ENCODE results near the gene JAKMIP1.

DNA sequence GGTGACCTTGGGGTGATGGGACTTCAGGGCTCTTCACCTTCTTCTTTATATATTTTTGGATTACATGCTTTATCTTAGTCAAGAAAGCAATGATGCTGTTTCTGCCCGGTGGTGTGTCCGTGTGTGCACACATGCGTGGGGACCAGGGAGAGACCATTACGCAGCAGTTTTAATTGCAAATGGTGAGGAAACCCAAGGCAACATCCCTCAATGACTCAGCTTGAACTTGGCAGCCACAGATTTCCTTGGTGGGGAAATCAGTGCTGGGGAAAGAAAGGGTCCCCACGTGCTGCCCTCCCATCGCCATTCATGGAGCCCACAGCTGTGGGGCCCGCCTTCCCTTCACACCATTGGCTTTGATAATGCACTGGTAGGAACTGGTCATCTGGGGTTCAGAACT, 136.0 kb downstream of the JAKMIP1 start:
- TF ChIP-seq POLR2A (IDR thresholded peaks at IDR 0.05): no peak
- TF ChIP-seq, protein P1, sequence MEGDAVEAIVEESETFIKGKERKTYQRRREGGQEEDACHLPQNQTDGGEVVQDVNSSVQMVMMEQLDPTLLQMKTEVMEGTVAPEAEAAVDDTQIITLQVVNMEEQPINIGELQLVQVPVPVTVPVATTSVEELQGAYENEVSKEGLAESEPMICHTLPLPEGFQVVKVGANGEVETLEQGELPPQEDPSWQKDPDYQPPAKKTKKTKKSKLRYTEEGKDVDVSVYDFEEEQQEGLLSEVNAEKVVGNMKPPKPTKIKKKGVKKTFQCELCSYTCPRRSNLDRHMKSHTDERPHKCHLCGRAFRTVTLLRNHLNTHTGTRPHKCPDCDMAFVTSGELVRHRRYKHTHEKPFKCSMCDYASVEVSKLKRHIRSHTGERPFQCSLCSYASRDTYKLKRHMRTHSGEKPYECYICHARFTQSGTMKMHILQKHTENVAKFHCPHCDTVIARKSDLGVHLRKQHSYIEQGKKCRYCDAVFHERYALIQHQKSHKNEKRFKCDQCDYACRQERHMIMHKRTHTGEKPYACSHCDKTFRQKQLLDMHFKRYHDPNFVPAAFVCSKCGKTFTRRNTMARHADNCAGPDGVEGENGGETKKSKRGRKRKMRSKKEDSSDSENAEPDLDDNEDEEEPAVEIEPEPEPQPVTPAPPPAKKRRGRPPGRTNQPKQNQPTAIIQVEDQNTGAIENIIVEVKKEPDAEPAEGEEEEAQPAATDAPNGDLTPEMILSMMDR (IDR thresholded peaks at IDR 0.05): no peak

Data from breast epithelium (tissue), 3 donors.